H1 (cell line): ENCODE measurements around the gene PHLDA3. TPM values are rescaled to one million over a fixed set of nuclear protein-coding genes. Genes with fewer than 3 reads are reported as not detected.

ENCODE experiments used
- CTCF ChIA-PET: fragments of 300-600 bp; sonication (Branson Sonifier 250); formaldehyde crosslinking; loops from one replicate; lab custom pipeline; 2021; ENCODE audit not compliant: partially characterized antibody; lab: Charles Lee
- POLR2A ChIA-PET: fragments of 300-600 bp; sonication (Branson Sonifier 250); formaldehyde crosslinking; loops from one replicate; lab custom pipeline; 2021; ENCODE audit warnings: inconsistent platforms; ENCODE audit not compliant: partially characterized antibody; lab: Charles Lee
- DNase-seq, 2 experiments: peaks; one replicate each; pipeline versions ENCODE4 v3.0.0 to v3.0.0-alpha.2; 2010 to 2022; ENCODE audit warnings: low spot score in 2 of 2, low read depth in 1 of 2, mixed read lengths in 1 of 2
- FAIRE-seq: peaks from 2 replicates; lab custom pipeline; 2011; peaks lifted over from hg19 to GRCh38; lab: Jason Lieb, UNC
- H2AFZ ChIP-seq: 2 replicates; pipeline ENCODE4 v1.8.1; 2012; ENCODE audit warnings: low read length, inconsistent platforms
- H2AK5ac ChIP-seq: 2 replicates; pipeline ENCODE4 v1.6.1; 2013; ENCODE audit warnings: low read depth, low read length
- H2BK120ac ChIP-seq: replicated peaks from 2 replicates; pipeline ENCODE3; 2013; ENCODE audit warnings: low read depth, low read length, inconsistent platforms
- H2BK12ac ChIP-seq: 2 replicates; pipeline ENCODE4 v1.6.1; 2013; ENCODE audit warnings: low read depth, low read length
- H2BK15ac ChIP-seq: 2 replicates; pipeline ENCODE4 v1.6.1; 2013; ENCODE audit warnings: low read length
- H2BK20ac ChIP-seq: 2 replicates; pipeline ENCODE4 v1.6.1; 2013; ENCODE audit warnings: low read length
- H2BK5ac ChIP-seq: 2 replicates; pipeline ENCODE4 v1.6.1; 2013; ENCODE audit warnings: low read depth, low read length
- H3K14ac ChIP-seq: 2 replicates; pipeline ENCODE4 v1.6.1; 2013; ENCODE audit warnings: inconsistent platforms; ENCODE audit not compliant: insufficient read length
- H3K18ac ChIP-seq: 2 replicates; pipeline ENCODE4 v1.6.1; 2013; ENCODE audit warnings: low read length; ENCODE audit errors: extremely low read depth
- H3K23ac ChIP-seq: 2 replicates; pipeline ENCODE4 v1.6.1; 2013; ENCODE audit warnings: inconsistent platforms; ENCODE audit not compliant: insufficient read length
- H3K23me2 ChIP-seq: 2 replicates; pipeline ENCODE4 v1.6.1; 2013; ENCODE audit warnings: low read depth, low read length
- H3K27ac ChIP-seq: 2 replicates; pipeline ENCODE4 v1.6.1; 2011; ENCODE audit warnings: low read depth, low read length, inconsistent platforms
- H3K27me3 ChIP-seq, 4 experiments: replicated peaks in 1 of 4; 1 replicate in 1 of 4; 2 replicates in 3 of 4; pipeline versions ENCODE4 v1.6.1 to v1.8.1; 2011 to 2013; ENCODE audit warnings: low read length in 3 of 4, mild to moderate bottlenecking in 3 of 4, inconsistent platforms in 2 of 4, mixed read lengths in 2 of 4, moderate library complexity in 1 of 4; ENCODE audit not compliant: control insufficient read depth in 3 of 4, insufficient read depth in 3 of 4; ENCODE audit errors: extremely low read depth in 1 of 4
- H3K36me3 ChIP-seq, 4 experiments: 2 replicates each; pipeline versions ENCODE4 v1.6.1 to v1.8.1; 2011 to 2013; ENCODE audit warnings: mild to moderate bottlenecking in 4 of 4, low read length in 3 of 4, moderate library complexity in 2 of 4, control low read depth in 1 of 4, inconsistent platforms in 1 of 4; ENCODE audit not compliant: insufficient read depth in 4 of 4, control insufficient read depth in 2 of 4
- H3K4ac ChIP-seq: replicated peaks from 2 replicates; pipeline ENCODE3; 2013; ENCODE audit warnings: low read length, low read depth, mixed read lengths, inconsistent platforms; ENCODE audit not compliant: insufficient read length
- H3K4me1 ChIP-seq, 4 experiments: replicated peaks in 1 of 4; 1 replicate in 1 of 4; 2 replicates in 3 of 4; pipeline versions ENCODE4 v1.6.1 to v1.8.1; 2011 to 2013; ENCODE audit warnings: low read length in 3 of 4, inconsistent platforms in 2 of 4, mixed read lengths in 1 of 4; ENCODE audit not compliant: insufficient read depth in 4 of 4, control insufficient read depth in 3 of 4
- H3K4me2 ChIP-seq, 2 experiments: 2 replicates each; pipeline versions ENCODE4 v1.6.1 to v1.8.1; 2011 to 2013; ENCODE audit warnings: low read depth in 2 of 2, low read length in 2 of 2, control low read depth in 1 of 2, inconsistent platforms in 1 of 2, mild to moderate bottlenecking in 1 of 2; ENCODE audit not compliant: insufficient read depth in 1 of 2
- H3K4me3 ChIP-seq, 4 experiments: fragments of 200-600, 300-600 bp in 1 of 4; sonication (generic), shearing (Covaris generic), sonication (Bioruptor Twin) in 1 of 4; 2 replicates each; pipeline versions ENCODE4 v1.5.1 to v1.8.1; 2011 to 2016; ENCODE audit warnings: low read length in 4 of 4, low read depth in 3 of 4, control low read depth in 2 of 4, inconsistent platforms in 2 of 4, mild to moderate bottlenecking in 2 of 4, mixed read lengths in 1 of 4, moderate library complexity in 1 of 4; ENCODE audit not compliant: insufficient read depth in 2 of 4; ENCODE audit errors: extremely low read depth in 1 of 4
- H3K56ac ChIP-seq: replicated peaks from 2 replicates; pipeline ENCODE3; 2013; ENCODE audit warnings: low read depth, mild to moderate bottlenecking, mixed read lengths, low read length, inconsistent platforms; ENCODE audit not compliant: insufficient read length
- H3K79me1 ChIP-seq: 2 replicates; pipeline ENCODE4 v1.6.1; 2013; ENCODE audit warnings: low read depth, low read length, control low read depth
- H3K79me2 ChIP-seq, 2 experiments: 2 replicates each; pipeline versions ENCODE4 v1.6.1 to v1.8.1; 2012 to 2013; ENCODE audit warnings: low read length in 2 of 2, mild to moderate bottlenecking in 2 of 2, inconsistent platforms in 1 of 2; ENCODE audit not compliant: insufficient read depth in 2 of 2, control insufficient read depth in 1 of 2
- H3K9ac ChIP-seq, 4 experiments: replicated peaks in 1 of 4; 1 replicate in 1 of 4; 2 replicates in 3 of 4; pipeline versions ENCODE4 v1.6.1 to v1.8.1; 2011 to 2013; ENCODE audit warnings: low read depth in 3 of 4, low read length in 3 of 4, control low read depth in 2 of 4, mild to moderate bottlenecking in 2 of 4, moderate library complexity in 2 of 4, inconsistent platforms in 1 of 4; ENCODE audit errors: extremely low read depth in 1 of 4
- H3K9me3 ChIP-seq, 2 experiments: 2 replicates each; pipeline versions ENCODE4 v1.6.1 to v1.8.1; 2012 to 2013; ENCODE audit warnings: mild to moderate bottlenecking in 2 of 2, moderate library complexity in 2 of 2, control low read depth in 1 of 2, inconsistent platforms in 1 of 2, low read depth in 1 of 2, low read length in 1 of 2, mixed read lengths in 1 of 2; ENCODE audit not compliant: insufficient read depth in 2 of 2
- H4K20me1 ChIP-seq, 2 experiments: replicated peaks in 1 of 2; 2 replicates each; pipeline versions ENCODE3 to v1.8.1; 2011 to 2013; ENCODE audit warnings: inconsistent platforms in 2 of 2, low read length in 2 of 2, mild to moderate bottlenecking in 1 of 2; ENCODE audit not compliant: insufficient read depth in 2 of 2, control insufficient read depth in 1 of 2
- H4K5ac ChIP-seq: 2 replicates; pipeline ENCODE4 v1.6.1; 2013; ENCODE audit warnings: low read length, low read depth, mixed read lengths, inconsistent platforms; ENCODE audit not compliant: insufficient read length
- H4K8ac ChIP-seq: 2 replicates; pipeline ENCODE4 v1.8.0; 2013; ENCODE audit warnings: mild to moderate bottlenecking, moderate library complexity, low read length, inconsistent platforms; ENCODE audit not compliant: insufficient read depth; ENCODE audit errors: extremely low read depth
- H4K91ac ChIP-seq: replicated peaks from 2 replicates; pipeline ENCODE3; 2013; ENCODE audit warnings: low read length, mixed read lengths, inconsistent platforms; ENCODE audit not compliant: insufficient read length
- CHD1 ChIP-seq: IDR thresholded peaks from 2 replicates; pipeline ENCODE4 v1.6.1; 2012; ENCODE audit warnings: low read depth, low read length, improper control_type of control experiment
- GTF2F1 ChIP-seq: IDR thresholded peaks from 2 replicates; pipeline ENCODE4 v1.6.1; 2012; ENCODE audit warnings: low read depth, low read length, improper control_type of control experiment, borderline replicate concordance
- WGBS, 2 experiments: shearing (Covaris generic) in 1 of 2; methylation state at CpG; one replicate each; pipeline versions ENCODE4 v1.1.6 to v1.1.7; 2013 to 2015; ENCODE audit warnings: low lambda C conversion rate in 2 of 2, mixed read lengths in 2 of 2, inconsistent platforms in 1 of 2, low coverage in 1 of 2, missing lambda C conversion rate in 1 of 2; ENCODE audit not compliant: insufficient replicate concordance in 2 of 2, insufficient coverage in 1 of 2, insufficient read length in 1 of 2; ENCODE audit errors: extremely low coverage in 1 of 2, missing lambda C conversion rate in 1 of 2; 5-methylcytosine and 5-hydroxymethylcytosine counted together
- polyA plus RNA-seq, 7 experiments: library from polyadenylated mRNA; depleted of rRNA in 3 of 7; stranded (reverse) in 5 of 7; unstranded in 2 of 7; fragments of >200 nt in 5 of 7; fragments of 200-250 nt in 2 of 7; gene quantifications; 1 replicate in 5 of 7; 2 replicates in 1 of 7; 4 replicates in 1 of 7; pipeline versions ENCODE4 v1.2.1 to v1.2.3, GENCODE V29; 2011 to 2013; ENCODE audit warnings: missing spikeins in 2 of 7, mixed read lengths in 2 of 7
- total RNA-seq: library from RNA; stranded (reverse); fragmentation: NEBNext Ultra II Directional; extraction: Animal tissue kit (Norgen Biotek cat#: 25700); gene quantifications from 2 replicates; pipeline ENCODE4 v1.2.1, GENCODE V29; 2021
- TF ChIP-seq, protein P1 (sequence below): IDR thresholded peaks from 2 replicates; pipeline ENCODE4 v1.6.1; 2012; ENCODE audit warnings: inconsistent platforms

PHLDA3 gene
- total and polyA plus RNA-seq, 2 of the 8 experiments (the other 6 are each of a cell fraction or from before 2014, with no cell fraction given), result 25.5 to 27.5 TPM

DNA sequence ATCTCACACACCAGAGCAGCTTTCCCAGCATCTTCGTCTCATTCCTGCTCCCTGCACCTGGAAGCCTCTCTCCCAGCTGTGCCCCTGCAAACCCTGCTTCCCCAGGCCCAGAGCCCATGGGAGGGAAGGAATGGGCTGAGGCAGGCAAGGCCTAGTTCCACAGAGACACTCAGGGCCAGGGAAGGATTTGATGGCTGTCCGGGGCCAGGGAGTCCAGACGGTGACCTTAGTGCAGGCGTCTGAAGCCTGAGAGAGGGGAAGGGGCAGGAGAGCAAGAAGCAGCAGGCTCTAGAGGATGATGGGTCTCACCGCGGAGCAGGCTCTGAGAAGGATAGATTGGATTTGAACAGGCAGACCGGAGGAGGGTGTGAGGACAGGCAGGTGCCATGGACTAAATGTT, 25.2 kb downstream of the PHLDA3 start:
- Histone ChIP-seq H3K4me2 (no peak overlapping the region), H2AK5ac (0 out of 2 replicates have a peak overlapping the region, but pooled peaks have one; percentile 53), H3K56ac (no peak overlapping the region), H3K14ac (no peak overlapping the region), H3K4ac (peak overlapping the region; percentile 51), H3K4me3 (no peak overlapping the region), H3K27me3 (no peaks in the 10 kb centered on the region), H3K9me3 (no peaks in the 10 kb centered on the region), H3K79me2 (no peaks in the 10 kb centered on the region), H2AFZ (peak overlapping the region; percentile 11; the same call in 1 of the 2 replicates), H3K23ac (no peak overlapping the region), H4K5ac (peak overlapping the region; percentile 21), H3K18ac (no peak overlapping the region), H3K79me1 (no peaks in the 10 kb centered on the region), H2BK15ac (0 out of 2 replicates have a peak overlapping the region, but pooled peaks have one; percentile 40), H2BK20ac (peak overlapping the region; percentile 90; the same call in 1 of the 2 replicates), H3K4me1 (peaks cover 4 to 9% (median 6%) of the 10 kb centered on the region in 4 experiments), H4K91ac (no peak overlapping the region), H4K8ac (peak overlapping the region; percentile 18; the same call in 1 of the 2 replicates), H2BK5ac (no peak overlapping the region), H3K23me2 (no peaks in the 10 kb centered on the region), H2BK120ac (no peak overlapping the region), H4K20me1 (no peaks in the 10 kb centered on the region), H2BK12ac (no peak overlapping the region), H3K36me3 (no peaks in the 10 kb centered on the region), H3K9ac (no peak overlapping the region), H3K27ac (no peak overlapping the region)
- ChIA-PET POLR2A (interaction anchor here (0.7 kb wide), 1 partner anchor 383 kb away, joined by 3 read pairs; no protein-coding TSS in a partner anchor), CTCF (interaction anchor here (12.0 to 12.4 kb wide), 3 partner anchors 9 to 35 kb away, joined by 155 to 171 read pairs (median 163); no protein-coding TSS in a partner anchor)
- TF ChIP-seq CHD1 (no peak), GTF2F1 (no peak)
- TF ChIP-seq, protein P1, sequence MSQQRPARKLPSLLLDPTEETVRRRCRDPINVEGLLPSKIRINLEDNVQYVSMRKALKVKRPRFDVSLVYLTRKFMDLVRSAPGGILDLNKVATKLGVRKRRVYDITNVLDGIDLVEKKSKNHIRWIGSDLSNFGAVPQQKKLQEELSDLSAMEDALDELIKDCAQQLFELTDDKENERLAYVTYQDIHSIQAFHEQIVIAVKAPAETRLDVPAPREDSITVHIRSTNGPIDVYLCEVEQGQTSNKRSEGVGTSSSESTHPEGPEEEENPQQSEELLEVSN, result no peak
- WGBS, 2 experiments, result 89% methylated on average over 7 of the region's 7 CpGs; no CpG with 5 or more reads in 1 of the 2 experiments
- DNase-seq (no peak), FAIRE-seq (no peak)
